Testis (tissue), 3 donors: ENCODE data around the gene PAK6. TPM values are rescaled to one million over a fixed set of nuclear protein-coding genes. Genes with fewer than 3 reads are reported as not detected.

Experiments
- DNase-seq: peaks from one replicate; pipeline ENCODE4 v3.0.0-alpha.2; 2019
- H3K27ac ChIP-seq, 2 donors: fragments of 200-600 bp; sonication (generic); one replicate each; pipeline ENCODE4 v1.5.1; 2019
- H3K27me3 ChIP-seq: fragments of 200-600 bp; sonication (generic); one replicate; pipeline ENCODE4 v1.5.1; 2019
- H3K36me3 ChIP-seq: fragments of 200-600 bp; sonication (generic); one replicate; pipeline ENCODE4 v1.5.1; 2017; ENCODE audit warnings: low read depth; ENCODE audit errors: missing control alignments
- H3K4me1 ChIP-seq: fragments of 200-600 bp; sonication (generic); one replicate; pipeline ENCODE4 v1.5.1; 2019
- H3K4me3 ChIP-seq, 2 donors: fragments of 200-600 bp; sonication (generic); one replicate each; pipeline ENCODE4 v1.5.1; 2017 to 2019
- H3K9me3 ChIP-seq: fragments of 200-600 bp; sonication (generic); one replicate; pipeline ENCODE4 v1.5.1; 2017
- CTCF ChIP-seq, 3 experiments: fragments of 450-650 bp in 2 of 3; fragments of 200-600 bp in 1 of 3; sonication (generic) in 1 of 3; IDR thresholded peaks; one replicate each; pipeline ENCODE4 v1.5.1; 2016 to 2019; ENCODE audit warnings: antibody characterized with exemption in 3 of 3, mild to moderate bottlenecking in 2 of 3, moderate library complexity in 1 of 3
- POLR2A ChIP-seq: fragments of 450-650 bp; IDR thresholded peaks from one replicate; pipeline ENCODE4 v1.6.1; 2017; ENCODE audit warnings: antibody characterized with exemption, mild to moderate bottlenecking, moderate library complexity
- WGBS, 2 donors: methylation state at CpG; one replicate each; pipeline ENCODE4 v1.1.5; 2018; 5-methylcytosine and 5-hydroxymethylcytosine counted together
- intact Hi-C: fragments of 100-400 bp; cut with DNase I; formaldehyde crosslinking; loops from one replicate; pipeline ENCODE4 v1.15.1; 2023; ENCODE audit warnings: low total_unique reads
- polyA plus RNA-seq: library from polyadenylated mRNA; stranded (reverse); fragments of 350-450 nt; fragmentation: Illumina TruSeq; extraction: RNeasy Lipid Tissue Mini Kit (QIAGEN cat#74804); gene quantifications from one replicate; pipeline ENCODE4 v1.2.3, GENCODE V29; 2014; ENCODE audit warnings: low read depth, low replicate concordance; ENCODE audit not compliant: insufficient read depth
- total RNA-seq, 2 donors: library from RNA; depleted of rRNA; stranded (reverse); fragments of >200 nt; gene quantifications; one replicate each; pipeline ENCODE4 v1.2.3, GENCODE V29; 2016

PAK6 gene
- total and polyA plus RNA-seq, 3 donors from 2014 or later = 47.4 to 245 (median 140) TPM

- TF ChIP-seq CTCF (IDR thresholded peaks at IDR 0.05) (no peak), POLR2A (no peak)
- DNase-seq = no peak
- 78% methylated on average over 5 of the region's 5 CpGs for WGBS, 2 donors
- H3K27ac ChIP-seq = peak overlapping the region; percentile 31 to 33
- H3K36me3 ChIP-seq = no peaks in the 10 kb centered on the region
- intact Hi-C loops = no loop called here
- H3K4me1 ChIP-seq = peaks cover 50% of the 10 kb centered on the region
- H3K27me3 ChIP-seq = no peaks in the 10 kb centered on the region
- H3K9me3 ChIP-seq = no peaks in the 10 kb centered on the region
- no peak overlapping the region for H3K4me3 ChIP-seq
These were observed 36.7 kb downstream of the PAK6 start for GRCh38 chr15:40275523-40275922.

GRCh38 chr15:40275954-40276353 is 37.1 kb downstream of the PAK6 start:
- H3K27ac ChIP-seq = peak overlapping the region; percentile 31 to 33
- DNase-seq = no peak
- TF ChIP-seq POLR2A = no peak
- no peak for TF ChIP-seq CTCF (IDR thresholded peaks at IDR 0.05)
- intact Hi-C loops = no loop called here
- WGBS, 2 donors = 82 to 92% methylated on average over 4 to 7 of the region's 7 CpGs
- H3K9me3 ChIP-seq = no peaks in the 10 kb centered on the region
- peaks cover 48% of the 10 kb centered on the region for H3K4me1 ChIP-seq
- H3K4me3 ChIP-seq = no peak overlapping the region
- no peaks in the 10 kb centered on the region for H3K36me3 ChIP-seq
- H3K27me3 ChIP-seq = no peaks in the 10 kb centered on the region

- peak; percentile 74 for DNase-seq
- no peaks in the 10 kb centered on the region for H3K27me3 ChIP-seq
- TF ChIP-seq POLR2A (no peak), CTCF (IDR thresholded peaks at IDR 0.05) (no peak)
- H3K27ac ChIP-seq = no peak overlapping the region
- no peaks in the 10 kb centered on the region for H3K9me3 ChIP-seq
- intact Hi-C loops = no loop called here
- peaks cover 40% of the 10 kb centered on the region for H3K4me1 ChIP-seq
- 26 to 67% methylated on average over 4 of the region's 4 CpGs for WGBS, 2 donors
- no peaks in the 10 kb centered on the region for H3K36me3 ChIP-seq
- H3K4me3 ChIP-seq = no peak overlapping the region
These were observed 38.1 kb downstream of the PAK6 start for GRCh38 chr15:40276927-40277326.

- Histone ChIP-seq H3K36me3 (no peaks in the 10 kb centered on the region), H3K27ac (peak overlapping the region; percentile 43 to 61), H3K9me3 (no peaks in the 10 kb centered on the region), H3K4me1 (peaks cover 34% of the 10 kb centered on the region), H3K4me3 (no peak overlapping the region), H3K27me3 (no peaks in the 10 kb centered on the region)
- no peak for DNase-seq
- intact Hi-C loops = no loop called here
- TF ChIP-seq POLR2A = no peak
- TF ChIP-seq CTCF (IDR thresholded peaks at IDR 0.05) = no peak
- WGBS, 2 donors = 44 to 66% methylated on average over 16 of the region's 16 CpGs
These were observed 38.6 kb downstream of the PAK6 start for GRCh38 chr15:40277471-40277870.

GRCh38 chr15:40278026-40278425 is 39.2 kb downstream of the PAK6 start:
- H3K9me3 ChIP-seq = no peaks in the 10 kb centered on the region
- H3K4me3 ChIP-seq = no peak overlapping the region
- H3K27me3 ChIP-seq = no peaks in the 10 kb centered on the region
- peak overlapping the region in 1 of 2 donors; percentile 61 for H3K27ac ChIP-seq
- no peak for TF ChIP-seq POLR2A
- TF ChIP-seq CTCF (IDR thresholded peaks at IDR 0.05) = no peak
- no peak for DNase-seq
- H3K36me3 ChIP-seq = no peaks in the 10 kb centered on the region
- 55% methylated on average over 9 of the region's 10 CpGs for WGBS, 2 donors
- peaks cover 34% of the 10 kb centered on the region for H3K4me1 ChIP-seq
- intact Hi-C loops = no loop called here
